Measurements from ENCODE around the gene GCNT2.
"Not testable (repeated sequence)": the region's sequence is repeated elsewhere in the genome, so short reads cannot be mapped to it uniquely, and the experiment has no call there.

- TF ChIP-seq EZH2 (IDR thresholded peaks at IDR 0.05; ENCODE audit: borderline replicate concordance, low read length); CTCF (IDR thresholded peaks at IDR 0.05; ENCODE audit: low read length): not testable (repeated sequence)
Observed at GRCh38 chr6:10486944-10487588, 34.1 kb upstream of the GCNT2 start.
